NCI-H2227 (cell line): ENCODE data around the gene HOXB2.

Source experiments
- DNase-seq: peaks from one replicate; lab custom pipeline; 2025; ENCODE audit not compliant: unreplicated experiment; lab: John Stamatoyannopoulos, UW

HOXB2 gene

DNA sequence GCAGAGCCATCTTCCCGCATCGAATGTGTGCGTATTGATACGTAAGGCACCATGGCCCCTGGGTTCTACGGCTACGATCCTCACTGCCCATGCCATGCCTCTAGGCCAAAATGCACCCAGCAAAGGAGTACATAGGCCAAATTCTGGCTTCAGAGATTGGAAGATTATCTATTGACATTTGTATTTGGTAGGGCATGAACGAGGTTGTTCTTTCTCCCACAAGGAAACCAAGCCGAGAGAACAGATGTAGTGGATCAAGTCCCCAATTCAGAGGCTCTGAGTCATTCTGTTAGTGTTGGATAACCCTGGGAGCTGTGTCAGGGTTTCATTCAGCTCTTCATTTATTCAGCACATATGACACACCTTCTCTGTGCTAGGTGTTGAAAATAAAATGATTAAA, 50.6 kb downstream of the HOXB2 start:
- no peak for DNase-seq
